Measurements from ENCODE around the gene GCNT1. TPM values are rescaled to one million over a fixed set of nuclear protein-coding genes. Genes with fewer than 3 reads are reported as not detected.

The GCNT1 gene
- total RNA-seq, result 33.9 and 40.9 TPM in 2 replicates

GRCh38 chr9:76458903-76459693 lies at the start of gene GCNT1:
GCNT1 (plus strand) TSS chr9:76459182; CDS start chr9:76502382, 43,200 bp downstream.

Other genes with a start within 250 kb of the GCNT1 start
- gene RFK, start 64.8 kb upstream of the GCNT1 start, total RNA-seq, result 15.5 and 17.8 TPM in 2 replicates